HG03066 (cell line): ENCODE data around the gene HAUS3.

Source experiments
- ATAC-seq: cut with Tn5 transposase; IDR thresholded peaks from one replicate; pipeline ENCODE4 v1.9.1; 2021; ENCODE audit warnings: low read depth; ENCODE audit not compliant: unreplicated experiment

HAUS3 gene

GRCh38 chr4:2252530-2253091 lies 10.7 kb upstream of the HAUS3 start:
- ATAC-seq: no peak

GRCh38 chr4:2251795-2252529 lies 10.0 kb upstream of the HAUS3 start:
- ATAC-seq: no peak

GRCh38 chr4:2251073-2251794 lies 9.3 kb upstream of the HAUS3 start:
- ATAC-seq: no peak

GRCh38 chr4:2250357-2251072 lies 8.6 kb upstream of the HAUS3 start:
- ATAC-seq: no peak

GRCh38 chr4:2249526-2250356 lies 7.8 kb upstream of the HAUS3 start:
- ATAC-seq: no peak

GRCh38 chr4:2248821-2249261 lies 6.9 kb upstream of the HAUS3 start:
- no peak for ATAC-seq

GRCh38 chr4:2248044-2248780 lies 6.3 kb upstream of the HAUS3 start:
- ATAC-seq: no peak

- no peak for ATAC-seq
These were observed 5.5 kb upstream of the HAUS3 start for GRCh38 chr4:2247128-2248043.

- ATAC-seq: no peak
These were observed 4.6 kb upstream of the HAUS3 start for GRCh38 chr4:2246384-2247127.

GRCh38 chr4:2245787-2246275 lies 3.9 kb upstream of the HAUS3 start:
- no peak for ATAC-seq

- ATAC-seq: no peak
These were observed 3.3 kb upstream of the HAUS3 start for GRCh38 chr4:2245057-2245786.

GRCh38 chr4:2243681-2244380 lies 1.9 kb upstream of the HAUS3 start:
- ATAC-seq: no peak

GRCh38 chr4:2241003-2241402 lies 918 bp downstream of the HAUS3 start:
- no peak for ATAC-seq

GRCh38 chr4:2236944-2237666 lies 4.8 kb downstream of the HAUS3 start:
- no peak for ATAC-seq

GRCh38 chr4:2231082-2231481 lies 10.8 kb downstream of the HAUS3 start:
- ATAC-seq: no peak

GRCh38 chr4:2226261-2226660 lies 15.7 kb downstream of the HAUS3 start:
- no peak for ATAC-seq
